Dedifferentiated amniotic fluid mesenchymal stem cell (primary cell): ENCODE results near the gene FOXS1.
"Not testable (repeated sequence)": the region's sequence is repeated elsewhere in the genome, so short reads cannot be mapped to it uniquely, and the experiment has no call there.

Experiments
- DNase-seq: peaks from one replicate; pipeline ENCODE4 v3.0.0-alpha.2; 2016; ENCODE audit errors: extremely low spot score

The FOXS1 gene

DNA sequence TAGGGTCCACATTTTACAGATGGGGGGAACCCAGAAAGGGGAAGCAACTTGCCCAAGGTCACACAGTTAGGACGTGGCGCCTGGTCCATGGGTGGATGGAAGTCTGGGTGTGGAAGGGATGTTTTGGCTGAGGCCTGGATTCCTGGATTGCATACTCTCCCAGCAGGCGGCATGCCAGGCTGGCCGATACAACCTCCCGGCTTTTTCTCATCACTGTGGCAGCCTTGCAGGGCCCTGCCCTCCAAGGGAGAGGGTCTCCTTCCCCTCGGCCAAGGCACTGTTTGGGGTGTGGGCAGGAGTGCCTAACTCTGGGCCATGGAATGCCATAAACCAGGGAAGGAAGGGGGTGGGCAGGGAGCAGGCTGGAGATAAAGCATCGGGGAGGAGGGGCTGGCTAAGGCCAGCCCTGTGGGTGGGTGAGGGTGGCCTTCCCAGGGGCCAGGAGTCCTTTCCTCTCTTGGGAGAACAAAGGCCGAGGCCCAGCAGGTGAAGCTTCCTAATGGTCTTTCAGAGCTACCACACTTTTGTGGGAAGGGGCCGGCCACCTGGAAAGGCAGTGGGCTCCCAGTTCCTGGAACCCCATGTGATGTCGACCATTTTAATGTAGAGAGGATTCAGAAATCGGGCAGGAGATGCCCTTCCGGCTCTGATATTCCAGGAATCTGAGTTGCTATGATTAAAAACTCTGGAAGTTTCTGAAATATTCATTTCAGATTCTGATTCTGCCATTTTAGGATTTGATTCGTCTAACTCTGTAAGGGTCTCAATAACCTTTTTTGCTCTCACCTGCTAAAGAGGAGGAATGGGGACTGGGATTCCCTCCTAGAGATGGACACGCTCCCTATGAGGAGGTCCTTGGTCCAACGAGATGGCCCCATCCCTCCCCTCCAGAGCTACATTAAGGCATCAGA lies 4.2 kb downstream of the FOXS1 start:
- no peak for DNase-seq

DNA sequence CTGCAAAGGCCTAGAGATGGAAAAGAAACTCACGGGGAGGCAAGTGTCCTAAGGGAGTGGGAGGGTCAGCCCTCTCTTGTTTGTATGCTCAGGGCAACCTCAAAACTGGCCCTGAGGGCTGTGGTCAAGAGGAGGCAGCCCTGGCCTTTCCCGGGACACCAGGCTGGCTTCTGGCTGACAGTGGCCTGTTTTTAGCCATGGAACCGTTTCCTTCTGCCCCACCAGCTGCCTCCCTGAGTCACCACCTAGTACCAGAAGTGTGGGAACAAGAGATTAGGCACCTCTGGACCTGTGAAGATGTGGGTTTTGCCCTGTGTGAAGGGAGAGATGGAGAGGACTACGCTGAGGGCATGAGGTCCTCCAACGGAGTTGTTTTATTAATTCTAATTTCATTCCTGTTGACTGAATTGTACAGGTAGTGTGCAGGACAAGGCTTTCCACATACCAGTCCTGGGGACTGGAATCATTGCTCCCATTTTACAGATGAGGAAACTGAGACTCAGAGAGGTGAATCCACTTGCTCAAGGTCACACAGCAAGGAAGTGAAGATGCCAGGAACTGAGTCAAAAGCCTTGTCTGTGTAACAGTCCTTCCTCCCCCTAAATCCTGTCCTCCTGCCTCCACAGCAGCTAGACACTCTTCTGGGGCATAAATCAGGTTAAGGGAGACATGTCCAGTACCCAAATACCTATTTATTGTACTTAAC lies 5.5 kb downstream of the FOXS1 start:
- DNase-seq: no peak

DNA sequence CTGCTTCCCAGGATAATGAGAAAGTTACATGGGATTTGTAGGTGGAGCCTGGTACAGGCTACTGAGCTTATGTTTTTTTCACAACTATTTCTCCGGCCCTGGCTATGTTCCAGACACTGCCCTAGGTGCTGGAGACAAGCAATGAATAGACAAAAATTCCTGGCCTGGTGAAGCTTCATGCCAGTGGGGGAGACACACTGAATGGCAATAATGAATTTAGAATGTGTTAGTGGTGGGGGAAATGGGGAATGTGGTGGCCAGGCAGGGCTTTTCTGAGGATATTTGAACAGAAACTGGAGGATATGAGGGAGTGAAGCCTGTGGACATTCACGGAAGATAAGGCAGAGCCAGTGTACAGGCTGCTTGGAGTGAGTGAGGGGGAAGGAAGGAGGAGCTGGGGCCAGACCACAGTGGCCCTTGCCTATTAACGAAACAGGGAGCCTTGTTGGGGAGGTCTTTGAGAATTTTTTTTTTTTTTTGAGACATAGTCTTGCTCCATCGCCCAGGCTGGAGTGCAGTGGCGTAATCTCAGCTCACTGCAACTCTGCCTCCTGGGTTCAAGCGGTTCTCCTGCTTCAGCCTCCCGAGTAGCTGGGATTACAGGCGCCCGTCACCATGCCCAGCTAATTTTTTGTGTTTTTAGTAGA lies 6.6 kb downstream of the FOXS1 start:
- DNase-seq: no peak

DNA sequence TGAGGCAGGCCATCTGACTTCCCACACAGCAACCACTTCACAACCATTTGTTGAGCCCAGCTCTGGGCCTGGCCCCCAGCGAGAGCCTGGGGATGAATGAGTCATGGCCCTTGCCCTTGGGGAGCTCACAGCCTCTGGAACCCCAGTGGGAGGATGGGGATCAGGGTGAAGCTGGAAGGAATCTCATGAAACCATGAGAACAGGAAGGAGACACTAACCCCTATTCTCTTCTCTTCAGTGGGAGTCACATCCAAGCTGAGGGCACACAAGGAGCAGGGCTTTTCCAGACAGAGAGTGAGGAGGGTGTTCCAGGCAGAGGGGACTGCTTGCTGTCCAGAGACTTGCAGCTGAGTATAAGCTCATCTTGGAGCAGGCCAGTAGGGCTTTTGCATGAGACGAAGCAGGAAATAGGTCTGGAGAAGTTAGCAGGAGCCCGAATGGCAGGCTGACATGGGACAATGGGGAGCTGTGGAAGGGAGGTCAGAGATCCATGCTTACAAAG lies 7.5 kb downstream of the FOXS1 start:
- DNase-seq: no peak

DNA sequence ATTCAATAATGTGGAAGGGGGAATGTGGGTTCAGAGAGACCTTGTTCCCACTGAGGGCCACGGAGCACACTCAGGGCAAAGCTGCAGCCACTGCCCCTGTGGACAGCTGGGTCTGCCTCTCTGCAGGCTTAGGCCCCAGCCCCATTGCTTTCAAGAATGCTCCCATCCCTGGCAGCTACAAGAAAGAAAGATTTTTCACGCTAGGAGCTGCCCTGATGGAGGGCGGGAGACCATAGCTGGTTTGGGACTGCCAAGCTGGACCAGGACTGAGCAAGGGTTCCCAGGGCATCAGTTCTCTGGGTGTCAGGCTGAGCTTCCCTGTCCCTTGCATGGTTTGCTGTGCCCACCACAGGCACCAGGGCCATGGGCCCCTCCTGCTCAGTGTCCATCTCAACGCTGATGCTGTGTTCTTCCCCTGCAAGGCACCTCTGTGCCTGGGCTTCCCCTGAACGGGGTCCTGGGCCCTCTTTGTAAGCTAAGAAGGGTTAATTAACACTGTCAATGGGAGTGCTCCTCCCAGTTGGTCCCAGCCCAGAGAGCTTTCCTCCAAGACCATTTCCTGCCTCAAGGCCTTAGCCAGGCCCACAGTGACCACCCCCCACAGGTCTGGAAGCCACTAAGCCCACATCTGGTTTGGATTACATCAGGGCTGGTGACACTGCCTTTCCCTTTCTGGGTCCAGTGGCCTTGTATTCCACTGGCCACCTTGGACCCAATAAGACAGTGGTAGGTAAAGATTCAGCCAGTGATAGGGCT lies 8.4 kb downstream of the FOXS1 start:
- DNase-seq: no peak

DNA sequence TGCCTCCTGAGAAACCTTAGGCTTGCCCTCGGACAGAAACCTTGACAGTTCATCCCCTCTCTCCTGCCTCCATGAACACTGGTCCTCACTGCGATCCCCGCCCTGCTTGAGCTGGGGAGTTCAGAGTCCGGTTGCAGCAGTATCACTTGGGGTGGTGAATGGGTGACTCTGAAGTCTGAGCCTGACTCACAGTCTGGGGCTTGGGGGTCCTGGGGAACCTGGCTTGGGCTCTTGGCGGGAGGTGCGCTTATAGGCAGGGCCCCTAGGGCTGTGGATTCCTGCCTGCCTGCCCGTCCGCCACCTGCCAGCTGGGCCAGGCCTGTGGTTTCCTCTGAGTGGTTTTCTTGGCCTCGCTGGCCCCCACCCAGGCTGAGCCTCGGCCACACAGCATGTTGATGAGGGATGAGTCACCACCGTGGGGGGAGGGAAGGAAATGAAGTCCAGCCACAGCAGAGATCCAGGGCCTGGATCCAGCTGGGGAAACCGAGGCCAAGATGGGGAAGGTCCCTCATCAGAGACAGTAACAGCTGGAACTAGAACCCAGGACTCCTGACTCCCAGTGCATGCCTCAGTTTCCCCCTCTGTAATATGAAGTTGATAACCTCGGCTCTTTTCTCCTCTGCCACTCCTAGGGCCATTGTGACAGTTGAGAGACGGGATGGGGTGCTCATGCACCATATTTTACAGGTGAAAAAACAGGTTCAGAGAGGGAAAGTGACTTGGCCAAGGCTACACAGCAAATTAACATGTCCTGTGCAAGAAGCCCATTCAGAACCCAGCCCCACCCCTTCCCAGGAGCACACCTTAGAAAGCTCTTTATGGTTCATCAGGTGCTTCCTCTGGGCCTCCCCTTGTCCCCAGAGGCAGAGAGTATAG lies 9.2 kb downstream of the FOXS1 start:
- DNase-seq: peak; percentile 71

DNA sequence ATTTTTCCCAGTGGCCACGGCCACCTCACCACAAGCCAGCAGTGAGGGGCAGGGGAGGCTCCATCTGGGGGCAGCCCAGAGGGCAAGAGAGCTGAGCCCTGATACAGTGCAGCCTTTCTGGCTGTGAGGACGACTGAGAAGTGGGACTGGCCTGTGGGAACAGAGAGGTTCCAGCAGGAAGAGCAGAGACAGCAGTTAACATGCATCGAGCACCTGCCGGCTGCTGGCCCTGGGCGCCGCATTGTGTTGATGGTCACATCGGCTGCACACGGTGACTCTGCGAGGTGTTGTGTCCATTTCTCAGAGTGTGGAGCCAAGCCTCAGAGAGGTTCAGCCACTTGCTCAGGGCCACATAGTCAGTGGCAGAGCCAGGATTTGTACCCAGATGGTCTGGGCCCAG lies 9.8 kb downstream of the FOXS1 start:
- no peak for DNase-seq

DNA sequence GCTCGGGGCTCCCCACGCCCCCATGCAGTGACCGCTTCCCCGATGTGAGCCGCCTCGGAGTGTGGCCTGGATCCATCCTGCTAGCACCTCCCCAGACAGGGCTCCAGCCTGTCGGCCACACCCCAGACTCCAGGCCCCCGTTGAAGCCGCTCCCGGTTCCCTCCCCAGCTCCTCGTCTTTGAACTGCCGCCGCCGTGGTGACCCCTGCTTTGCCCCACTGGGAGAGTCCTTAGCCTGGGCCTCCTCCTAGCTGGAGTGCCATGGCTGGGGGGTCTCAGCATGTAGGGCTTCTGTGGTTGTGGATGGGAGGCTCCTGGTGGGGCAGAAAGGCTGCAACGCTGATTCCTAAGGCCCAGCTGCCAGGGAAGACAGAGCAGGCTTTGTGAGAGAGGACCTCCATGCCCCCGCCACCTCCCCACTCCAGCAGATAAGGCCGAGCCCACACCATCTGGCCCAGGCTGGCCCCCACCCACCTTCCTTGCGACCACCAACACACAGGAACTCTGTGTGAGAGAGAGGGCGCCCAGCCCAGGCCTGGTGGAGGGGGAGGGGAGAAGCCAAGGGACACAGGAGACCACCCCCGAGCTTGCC lies 11.4 kb downstream of the FOXS1 start:
- no peak for DNase-seq

DNA sequence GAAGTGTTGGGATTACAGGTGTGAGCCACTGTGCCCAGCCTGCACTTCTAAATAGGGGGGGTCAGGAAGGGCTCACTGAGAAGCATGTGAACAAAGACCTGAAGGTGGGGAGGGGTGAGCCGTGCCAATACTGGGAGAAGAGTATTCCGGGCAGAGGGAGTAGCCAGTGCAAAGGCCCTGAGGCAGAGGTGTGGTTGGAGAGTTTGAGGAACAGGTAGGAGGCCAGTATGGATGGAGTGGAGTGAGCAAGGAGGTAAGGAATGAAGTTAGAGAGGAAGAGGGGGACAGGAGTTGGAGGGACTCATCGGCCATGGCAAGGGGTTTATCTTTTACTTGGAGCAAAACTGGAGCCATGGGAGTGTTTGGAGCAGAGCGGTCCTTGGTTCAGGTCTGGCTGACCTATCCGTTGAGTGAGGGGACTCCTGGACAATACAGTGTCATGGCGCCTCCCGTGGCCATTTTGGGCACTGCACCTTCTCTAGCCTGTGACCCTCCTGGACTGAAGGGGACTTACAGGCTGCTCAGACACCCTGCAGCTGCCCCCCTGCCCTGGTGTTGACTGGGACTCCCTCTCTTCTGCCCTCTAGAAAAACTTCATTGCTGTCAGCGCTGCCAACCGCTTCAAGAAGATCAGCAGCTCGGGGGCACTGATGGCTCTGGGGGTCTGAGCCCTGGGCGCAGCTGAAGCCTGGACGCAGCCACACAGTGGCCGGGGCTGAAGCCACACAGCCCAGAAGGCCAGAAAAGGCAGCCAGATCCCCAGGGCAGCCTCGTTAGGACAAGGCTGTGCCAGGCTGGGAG lies 12.1 kb downstream of the FOXS1 start:
- no peak for DNase-seq

DNA sequence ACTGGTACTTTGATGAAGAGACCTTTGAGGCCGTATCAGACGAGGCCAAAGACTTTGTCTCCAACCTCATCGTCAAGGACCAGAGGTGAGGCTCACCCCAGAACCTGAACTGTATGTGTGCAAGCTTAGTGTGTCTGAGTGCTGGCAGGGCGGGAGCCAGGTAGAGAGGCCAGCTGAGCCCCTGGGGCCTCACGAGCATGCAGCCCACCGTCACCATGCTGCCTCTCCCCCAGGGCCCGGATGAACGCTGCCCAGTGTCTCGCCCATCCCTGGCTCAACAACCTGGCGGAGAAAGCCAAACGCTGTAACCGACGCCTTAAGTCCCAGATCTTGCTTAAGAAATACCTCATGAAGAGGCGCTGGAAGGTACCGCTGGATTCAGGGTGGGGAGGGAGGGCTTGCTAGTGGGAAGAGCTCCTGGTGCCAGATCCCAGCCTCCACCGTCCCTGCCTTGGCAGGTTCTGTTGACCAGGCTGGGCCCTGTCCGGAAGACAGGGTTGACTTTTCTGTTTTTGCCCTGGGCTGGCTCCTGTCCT lies 13.6 kb downstream of the FOXS1 start:
- no peak for DNase-seq

DNA sequence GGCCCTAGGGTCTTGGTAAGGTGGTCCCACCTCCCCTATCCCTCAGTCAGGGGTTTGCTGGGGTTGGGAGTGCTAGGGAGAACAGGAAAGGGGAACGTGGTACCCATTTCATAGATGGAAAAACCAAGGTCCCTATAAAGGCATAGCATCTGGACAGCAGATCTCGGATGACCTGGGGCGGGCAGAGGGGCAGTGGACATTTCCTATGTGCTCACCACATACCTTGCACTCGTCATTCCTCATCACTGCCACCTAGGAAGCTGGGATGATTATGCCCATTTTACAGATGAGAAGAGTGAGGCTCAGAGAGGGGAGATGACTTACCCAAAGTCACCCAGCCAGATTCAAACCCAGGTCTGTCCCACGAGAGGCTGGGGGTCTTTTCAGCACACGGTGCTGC lies 14.2 kb downstream of the FOXS1 start:
- DNase-seq: no peak

DNA sequence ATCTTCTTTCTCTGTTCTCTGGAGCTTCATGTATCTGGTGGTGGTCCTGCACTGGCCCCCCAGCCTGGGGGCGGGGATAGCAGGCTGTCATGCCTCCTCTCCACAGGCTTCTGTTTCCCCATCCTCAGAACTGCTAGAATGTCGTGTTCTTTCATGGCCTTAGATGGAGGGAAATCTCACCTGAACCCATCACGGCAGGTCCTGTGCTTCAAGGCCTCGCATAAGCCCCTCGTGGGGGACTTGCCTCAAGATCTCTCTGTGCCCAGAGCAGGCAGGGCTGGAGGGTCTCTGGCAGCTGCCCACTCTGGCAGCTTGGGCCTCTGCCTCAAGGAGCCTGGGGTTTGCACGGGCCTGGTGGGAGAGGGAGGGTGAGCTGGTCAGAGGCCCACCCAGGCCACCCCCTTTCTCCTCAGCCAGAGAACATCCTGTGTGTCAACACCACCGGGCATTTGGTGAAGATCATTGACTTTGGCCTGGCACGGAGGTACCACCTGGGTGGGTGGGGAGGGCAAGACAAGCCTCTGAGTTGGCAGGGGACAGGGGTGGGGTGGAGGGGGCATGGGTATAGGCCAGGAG lies 14.9 kb downstream of the FOXS1 start:
- no peak for DNase-seq

DNA sequence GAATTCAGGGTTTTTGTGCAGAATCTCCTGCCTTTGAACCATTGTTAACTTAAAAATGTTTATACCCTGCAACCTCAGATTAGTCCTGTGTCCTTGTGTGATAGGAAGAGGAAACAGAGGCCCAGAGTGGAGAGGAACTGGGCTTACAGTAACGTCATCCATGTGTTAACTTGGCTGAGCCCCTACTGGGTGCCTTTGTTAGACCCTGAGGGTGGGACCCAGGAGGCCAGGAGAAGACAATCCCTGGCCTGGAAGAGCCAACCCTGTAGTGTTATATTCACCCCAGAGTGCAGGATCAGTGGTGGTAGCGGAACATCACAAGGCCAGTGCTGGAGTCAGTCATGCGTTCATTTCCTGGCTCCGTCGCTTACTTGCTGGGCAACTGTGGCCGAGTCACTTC lies 15.7 kb downstream of the FOXS1 start:
- no peak for DNase-seq

DNA sequence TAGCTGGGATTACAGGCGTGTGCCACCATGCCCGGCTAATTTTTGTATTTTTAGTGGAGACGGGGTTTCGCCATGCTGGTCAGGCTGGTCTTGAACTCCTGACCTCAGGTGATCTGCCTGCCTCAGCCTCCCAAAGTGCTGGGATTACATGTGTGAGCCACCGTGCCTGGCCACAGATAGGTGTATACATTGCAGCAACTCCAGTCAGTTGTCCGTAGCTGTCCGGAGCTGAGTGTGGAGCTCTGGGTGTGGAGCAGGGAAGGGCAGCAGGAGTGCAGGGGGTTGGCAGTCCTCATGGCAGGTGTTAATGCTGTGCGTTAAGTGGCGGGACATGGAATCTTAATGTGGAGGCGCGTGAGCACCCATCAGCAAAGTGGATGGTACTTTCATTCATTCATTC lies 17.4 kb downstream of the FOXS1 start:
- DNase-seq: not testable (repeated sequence)

DNA sequence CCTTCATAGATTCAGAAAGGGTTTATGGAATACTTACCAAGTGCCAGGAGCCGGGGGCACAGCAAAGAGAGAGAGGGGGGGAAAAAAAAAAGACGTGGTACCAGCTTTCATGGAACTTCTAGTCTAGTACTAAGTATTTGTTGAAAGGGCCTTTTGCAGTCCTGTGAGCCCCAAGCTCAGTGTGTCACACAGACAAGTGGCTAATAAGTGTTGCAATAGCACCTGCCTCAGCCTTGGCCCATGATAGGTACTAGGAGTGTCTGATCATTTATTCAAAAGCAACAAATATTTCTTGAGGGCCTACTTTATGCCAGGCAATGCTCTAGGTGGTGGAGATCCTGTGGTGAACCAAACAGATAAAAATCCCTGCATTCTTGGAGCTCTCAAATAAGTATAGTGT lies 18.3 kb downstream of the FOXS1 start:
- no peak for DNase-seq

DNA sequence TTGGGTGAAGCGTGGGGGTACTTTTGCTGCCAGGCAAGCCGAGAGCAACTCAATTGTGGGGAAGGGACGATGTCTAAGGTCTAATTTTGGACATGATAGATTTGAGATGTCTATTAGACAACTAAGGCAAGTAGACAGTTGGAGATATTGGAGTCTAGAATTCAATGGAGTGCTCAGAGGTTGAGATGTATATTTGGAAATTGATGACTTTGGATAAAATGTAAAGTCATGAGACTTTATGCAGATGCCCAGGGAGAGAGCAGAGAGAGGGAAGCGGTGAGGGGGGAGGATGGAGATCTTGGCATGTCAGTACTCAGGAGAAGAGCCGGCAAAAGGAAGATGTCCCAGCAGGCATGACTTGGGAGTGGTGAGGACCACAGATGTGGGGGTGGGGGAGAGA lies 19.3 kb downstream of the FOXS1 start:
- DNase-seq: no peak

DNA sequence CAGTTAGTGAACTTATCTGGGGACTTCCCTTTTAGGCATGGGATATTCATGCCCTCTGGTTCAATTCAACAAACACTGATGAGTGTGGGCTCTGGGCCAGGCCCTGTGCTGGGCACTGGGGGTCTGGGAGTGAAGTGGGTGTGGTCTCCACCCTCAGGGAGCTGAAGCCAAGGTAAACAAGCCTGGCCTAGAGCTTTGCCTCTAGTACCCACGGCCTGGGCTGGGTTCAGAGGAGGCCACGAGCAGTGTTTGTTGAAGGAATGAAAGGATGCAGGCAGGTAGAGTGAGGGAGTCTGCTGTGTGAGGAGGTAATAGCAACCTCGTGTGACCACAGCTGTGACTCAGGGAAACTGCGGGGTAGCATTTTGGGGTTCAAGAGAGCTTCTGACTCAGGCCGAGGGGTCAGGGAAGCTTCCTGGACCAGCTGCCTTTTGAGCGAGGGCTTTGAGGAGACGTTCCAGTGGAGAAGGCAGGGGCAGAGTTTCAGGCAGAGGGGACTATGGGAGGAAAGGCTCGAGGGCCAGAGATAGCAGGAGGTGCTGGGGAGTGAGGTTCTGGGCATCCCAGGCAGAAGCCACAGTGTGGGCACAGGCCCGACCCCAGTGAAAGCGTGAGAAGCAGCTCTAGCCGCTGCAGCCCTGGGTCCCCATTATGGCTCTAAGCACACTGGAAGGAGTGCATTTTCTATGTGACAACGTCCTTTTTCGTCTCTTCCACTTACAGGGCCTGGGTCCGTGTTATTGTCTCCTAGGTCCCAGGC lies 20.7 kb downstream of the FOXS1 start:
- DNase-seq: no peak

DNA sequence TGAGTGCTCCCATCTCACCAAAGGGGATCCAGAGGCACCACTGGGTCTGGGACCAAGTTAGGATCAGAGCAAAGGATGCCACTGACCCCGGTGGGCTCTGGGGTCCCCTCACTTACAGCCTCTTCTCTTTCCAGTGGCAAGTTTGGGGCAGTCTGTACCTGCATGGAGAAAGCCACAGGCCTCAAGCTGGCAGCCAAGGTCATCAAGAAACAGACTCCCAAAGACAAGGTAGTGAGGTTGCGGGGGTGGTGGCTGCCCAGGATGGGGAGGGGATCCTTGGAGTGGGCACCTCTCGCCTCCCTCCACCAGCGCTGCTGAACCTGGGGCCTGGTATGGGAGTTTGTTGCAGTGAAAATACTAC lies 21.3 kb downstream of the FOXS1 start:
- DNase-seq: no peak
